Measurements from ENCODE around the gene TENM3. TPM values are rescaled to one million over a fixed set of nuclear protein-coding genes. Genes with fewer than 3 reads are reported as not detected.

TENM3 gene
- total RNA-seq, 1 experiment from 2014 or later: not detected

GRCh38 chr4:182320092-182320491 lies 76.9 kb downstream of the TENM3 start:
- TF ChIP-seq CTCF (conservative IDR thresholded peaks at IDR 0.05): no peak
- no peak for TF ChIP-seq EZH2 (IDR thresholded peaks at IDR 0.05; ENCODE audit: low read depth)
- DNase-seq: no peak
- Histone ChIP-seq H3K4me1 (replicated peaks; ENCODE audit: insufficient read depth) (no peaks in the 10 kb centered on the region), H3K4me3 (no peak overlapping the region), H2AFZ (no peak overlapping the region), H3F3A (ENCODE audit: insufficient read depth, low read depth) (no peaks in the 10 kb centered on the region), H3K27me3 (ENCODE audit: insufficient read depth, low read depth) (no peaks in the 10 kb centered on the region; the same call in 1 of the 2 replicates), H3K79me2 (ENCODE audit: low read depth) (no peaks in the 10 kb centered on the region), H3K4me2 (no peak overlapping the region), H3K36me3 (ENCODE audit: low read depth) (no peaks in the 10 kb centered on the region), H4K20me1 (ENCODE audit: insufficient read depth) (no peaks in the 10 kb centered on the region), H3K9me3 (ENCODE audit: insufficient read depth, low read depth) (no peaks in the 10 kb centered on the region), H3K27ac (no peak overlapping the region), H3K9me2 (ENCODE audit: insufficient read depth) (no peaks in the 10 kb centered on the region)
- ChIA-PET CTCF (no interaction called here), POLR2A (ENCODE audit: unreplicated experiment) (no interaction called here)
- BruUV-seq (replicated peaks): no TSS peak
- intact Hi-C loops (cut with micrococcal nuclease; ENCODE audit: unreplicated experiment): no loop called here

- Histone ChIP-seq H3F3A (ENCODE audit: insufficient read depth, low read depth) (no peaks in the 10 kb centered on the region), H3K36me3 (ENCODE audit: low read depth) (no peaks in the 10 kb centered on the region), H3K4me2 (no peak overlapping the region), H3K4me1 (replicated peaks; ENCODE audit: insufficient read depth) (no peaks in the 10 kb centered on the region), H3K9me3 (ENCODE audit: insufficient read depth, low read depth) (no peaks in the 10 kb centered on the region), H4K20me1 (ENCODE audit: insufficient read depth) (no peaks in the 10 kb centered on the region), H3K27ac (no peak overlapping the region), H3K9me2 (ENCODE audit: insufficient read depth) (no peaks in the 10 kb centered on the region), H3K4me3 (no peak overlapping the region), H2AFZ (no peak overlapping the region), H3K27me3 (ENCODE audit: insufficient read depth, low read depth) (no peaks in the 10 kb centered on the region; the same call in 1 of the 2 replicates), H3K79me2 (ENCODE audit: low read depth) (no peaks in the 10 kb centered on the region)
- ChIA-PET CTCF (no interaction called here), POLR2A (ENCODE audit: unreplicated experiment) (no interaction called here)
- no peak for DNase-seq
- TF ChIP-seq CTCF (conservative IDR thresholded peaks at IDR 0.05) (no peak), EZH2 (IDR thresholded peaks at IDR 0.05; ENCODE audit: low read depth) (no peak)
- intact Hi-C loops (cut with micrococcal nuclease; ENCODE audit: unreplicated experiment): no loop called here
- BruUV-seq (replicated peaks): no TSS peak
Measured at GRCh38 chr4:182320580-182320979, 77.4 kb downstream of the TENM3 start.

GRCh38 chr4:182324282-182324681 lies 81.1 kb downstream of the TENM3 start:
- no TSS peak for BruUV-seq (replicated peaks)
- H3K9me2 ChIP-seq (ENCODE audit: insufficient read depth): no peaks in the 10 kb centered on the region
- ChIA-PET POLR2A (ENCODE audit: unreplicated experiment) (no interaction called here), CTCF (no interaction called here)
- peaks cover 5% of the 10 kb centered on the region; the same call in 1 of the 2 replicates for H3K27me3 ChIP-seq (ENCODE audit: insufficient read depth, low read depth)
- no peak overlapping the region for H2AFZ ChIP-seq
- TF ChIP-seq CTCF (conservative IDR thresholded peaks at IDR 0.05): no peak
- TF ChIP-seq EZH2 (IDR thresholded peaks at IDR 0.05; ENCODE audit: low read depth): no peak
- H4K20me1 ChIP-seq (ENCODE audit: insufficient read depth): no peaks in the 10 kb centered on the region
- H3K4me3 ChIP-seq: no peak overlapping the region
- no peak overlapping the region for H3K27ac ChIP-seq
- no peaks in the 10 kb centered on the region for H3K9me3 ChIP-seq (ENCODE audit: insufficient read depth, low read depth)
- H3F3A ChIP-seq (ENCODE audit: insufficient read depth, low read depth): no peaks in the 10 kb centered on the region
- H3K36me3 ChIP-seq (ENCODE audit: low read depth): no peaks in the 10 kb centered on the region
- H3K4me1 ChIP-seq (replicated peaks; ENCODE audit: insufficient read depth): no peaks in the 10 kb centered on the region
- H3K4me2 ChIP-seq: no peak overlapping the region
- intact Hi-C loops (cut with micrococcal nuclease; ENCODE audit: unreplicated experiment): no loop called here
- H3K79me2 ChIP-seq (ENCODE audit: low read depth): no peaks in the 10 kb centered on the region
- no peak for DNase-seq
